Measurements from ENCODE around the gene FSTL4.
"Not testable (repeated sequence)": the region's sequence is repeated elsewhere in the genome, so short reads cannot be mapped to it uniquely, and the experiment has no call there.

Gene FSTL4

GRCh38 chr5:133455676-133456075 is 156.7 kb downstream of the FSTL4 start:
- no peaks in the 10 kb centered on the region for H3K9me3 Mint-ChIP-seq

GRCh38 chr5:133454442-133454841 is 157.9 kb downstream of the FSTL4 start:
- Mint-ChIP-seq H3K36me3 (no peaks in the 10 kb centered on the region), H3K27ac (no peak overlapping the region), H3K9me3 (no peaks in the 10 kb centered on the region), H3K4me3 (no peak overlapping the region), H3K4me1 (peaks cover 23% of the 10 kb centered on the region)
- ATAC-seq (no peak), DNase-seq (ENCODE audit: low spot score in 2 of 2) (no peak)

More at GRCh38 chr5:133455676-133456075, 156.7 kb downstream of the FSTL4 start:
- no peak for ATAC-seq
- Mint-ChIP-seq H3K36me3 (no peaks in the 10 kb centered on the region), H3K4me1 (peaks cover 32% of the 10 kb centered on the region), H3K27ac (no peak overlapping the region), H3K4me3 (no peak overlapping the region)
- no peak for DNase-seq (ENCODE audit: low spot score in 2 of 2)

GRCh38 chr5:133453831-133454230 is 158.5 kb downstream of the FSTL4 start:
- no peak for DNase-seq (ENCODE audit: low spot score in 2 of 2)
- no peak overlapping the region for H3K4me3 Mint-ChIP-seq
- H3K36me3 Mint-ChIP-seq, result no peaks in the 10 kb centered on the region
- no peaks in the 10 kb centered on the region for H3K9me3 Mint-ChIP-seq
- H3K27ac Mint-ChIP-seq, result no peak overlapping the region
- ATAC-seq, result no peak
- H3K4me1 Mint-ChIP-seq, result peaks cover 22% of the 10 kb centered on the region

- Mint-ChIP-seq H3K27ac (no peak overlapping the region), H3K36me3 (no peaks in the 10 kb centered on the region), H3K4me1 (peaks cover 22% of the 10 kb centered on the region), H3K4me3 (no peak overlapping the region), H3K9me3 (no peaks in the 10 kb centered on the region)
- DNase-seq (ENCODE audit: low spot score in 2 of 2) (no peak), ATAC-seq (no peak)
Measured at GRCh38 chr5:133453084-133453780, 159.1 kb downstream of the FSTL4 start.

- ATAC-seq (no peak), DNase-seq (ENCODE audit: low spot score in 2 of 2) (no peak)
- no peaks in the 10 kb centered on the region for H3K9me3 Mint-ChIP-seq
- no peak overlapping the region for H3K4me3 Mint-ChIP-seq
- peaks cover 11% of the 10 kb centered on the region for H3K4me1 Mint-ChIP-seq
- H3K36me3 Mint-ChIP-seq, result no peaks in the 10 kb centered on the region
- H3K27ac Mint-ChIP-seq, result no peak overlapping the region
Measured at GRCh38 chr5:133451926-133452325, 160.4 kb downstream of the FSTL4 start.

GRCh38 chr5:133450286-133450685 is 162.1 kb downstream of the FSTL4 start:
- DNase-seq (ENCODE audit: low spot score in 2 of 2), result no peak
- Mint-ChIP-seq H3K4me3 (no peak overlapping the region), H3K27ac (no peak overlapping the region), H3K9me3 (no peaks in the 10 kb centered on the region), H3K4me1 (peaks cover 7% of the 10 kb centered on the region), H3K36me3 (no peaks in the 10 kb centered on the region)
- ATAC-seq, result no peak

- H3K27ac Mint-ChIP-seq, result no peak overlapping the region
- no peak overlapping the region for H3K4me3 Mint-ChIP-seq
Measured at GRCh38 chr5:133449181-133449580, 163.2 kb downstream of the FSTL4 start.

GRCh38 chr5:133446440-133446839 is 165.9 kb downstream of the FSTL4 start:
- no peak overlapping the region for H3K4me3 Mint-ChIP-seq
- no peak overlapping the region for H3K27ac Mint-ChIP-seq
- DNase-seq (ENCODE audit: low spot score in 2 of 2) (no peak), ATAC-seq (no peak)
- H3K9me3 Mint-ChIP-seq, result no peaks in the 10 kb centered on the region
- H3K36me3 Mint-ChIP-seq, result no peaks in the 10 kb centered on the region
- H3K4me1 Mint-ChIP-seq, result no peaks in the 10 kb centered on the region

More at GRCh38 chr5:133449181-133449580, 163.2 kb downstream of the FSTL4 start:
- Mint-ChIP-seq H3K4me1 (no peaks in the 10 kb centered on the region), H3K36me3 (no peaks in the 10 kb centered on the region), H3K9me3 (no peaks in the 10 kb centered on the region)
- DNase-seq (ENCODE audit: low spot score in 2 of 2), result no peak
- no peak for ATAC-seq

GRCh38 chr5:133445744-133446143 is 166.6 kb downstream of the FSTL4 start:
- Mint-ChIP-seq H3K27ac (no peak overlapping the region), H3K4me1 (no peaks in the 10 kb centered on the region), H3K4me3 (no peak overlapping the region), H3K36me3 (no peaks in the 10 kb centered on the region), H3K9me3 (no peaks in the 10 kb centered on the region)
- ATAC-seq (no peak), DNase-seq (ENCODE audit: low spot score in 2 of 2) (no peak)

GRCh38 chr5:133445204-133445603 is 167.1 kb downstream of the FSTL4 start:
- not testable (repeated sequence) for ATAC-seq; H3K4me1 Mint-ChIP-seq; H3K27ac Mint-ChIP-seq; H3K9me3 Mint-ChIP-seq; DNase-seq (ENCODE audit: low spot score in 2 of 2); H3K36me3 Mint-ChIP-seq; H3K4me3 Mint-ChIP-seq

GRCh38 chr5:133444711-133445110 is 167.6 kb downstream of the FSTL4 start:
- H3K36me3 Mint-ChIP-seq, result no peaks in the 10 kb centered on the region
- H3K9me3 Mint-ChIP-seq, result no peaks in the 10 kb centered on the region
- H3K4me1 Mint-ChIP-seq, result no peaks in the 10 kb centered on the region
- H3K4me3 Mint-ChIP-seq, result no peak overlapping the region
- DNase-seq (ENCODE audit: low spot score in 2 of 2), result no peak
- no peak overlapping the region for H3K27ac Mint-ChIP-seq
- ATAC-seq, result no peak

- DNase-seq (ENCODE audit: low spot score in 2 of 2) (no peak), ATAC-seq (no peak)
- Mint-ChIP-seq H3K9me3 (no peaks in the 10 kb centered on the region), H3K4me1 (no peaks in the 10 kb centered on the region), H3K36me3 (no peaks in the 10 kb centered on the region), H3K4me3 (no peak overlapping the region), H3K27ac (no peak overlapping the region)
Measured at GRCh38 chr5:133441166-133441815, 171.1 kb downstream of the FSTL4 start.

- H3K27ac Mint-ChIP-seq, result no peak overlapping the region
- H3K4me1 Mint-ChIP-seq, result no peaks in the 10 kb centered on the region
- no peak for ATAC-seq
- H3K4me3 Mint-ChIP-seq, result no peak overlapping the region
- no peaks in the 10 kb centered on the region for H3K36me3 Mint-ChIP-seq
- DNase-seq (ENCODE audit: low spot score in 2 of 2), result no peak
- H3K9me3 Mint-ChIP-seq, result no peaks in the 10 kb centered on the region
Measured at GRCh38 chr5:133440467-133441115, 171.8 kb downstream of the FSTL4 start.

GRCh38 chr5:133439859-133440258 is 172.5 kb downstream of the FSTL4 start:
- no peak overlapping the region for H3K4me3 Mint-ChIP-seq
- H3K9me3 Mint-ChIP-seq, result no peaks in the 10 kb centered on the region
- H3K27ac Mint-ChIP-seq, result no peak overlapping the region
- no peaks in the 10 kb centered on the region for H3K36me3 Mint-ChIP-seq
- no peaks in the 10 kb centered on the region for H3K4me1 Mint-ChIP-seq
- ATAC-seq, result no peak
- no peak for DNase-seq (ENCODE audit: low spot score in 2 of 2)

- Mint-ChIP-seq H3K9me3 (no peaks in the 10 kb centered on the region), H3K4me1 (no peaks in the 10 kb centered on the region), H3K27ac (no peak overlapping the region), H3K4me3 (no peak overlapping the region), H3K36me3 (no peaks in the 10 kb centered on the region)
- DNase-seq (ENCODE audit: low spot score in 2 of 2) (no peak), ATAC-seq (no peak)
Measured at GRCh38 chr5:133438487-133438886, 173.9 kb downstream of the FSTL4 start.

- DNase-seq (ENCODE audit: low spot score in 2 of 2) (no peak), ATAC-seq (no peak)
- Mint-ChIP-seq H3K4me3 (no peak overlapping the region), H3K36me3 (no peaks in the 10 kb centered on the region), H3K9me3 (no peaks in the 10 kb centered on the region), H3K27ac (no peak overlapping the region), H3K4me1 (no peaks in the 10 kb centered on the region)
Measured at GRCh38 chr5:133434336-133434735, 178.0 kb downstream of the FSTL4 start.

Measured in stimulated activated effector memory CD8-positive, alpha-beta T cell treated with anti-CD3 and anti-CD28 coated beads, Interleukin-12 subunit alpha, Interleukin-12 subunit beta, amount 100 ng/mL, for 72 hours (primary cell).